ENCODE results near the gene HAPSTR1.

Gene HAPSTR1

DNA sequence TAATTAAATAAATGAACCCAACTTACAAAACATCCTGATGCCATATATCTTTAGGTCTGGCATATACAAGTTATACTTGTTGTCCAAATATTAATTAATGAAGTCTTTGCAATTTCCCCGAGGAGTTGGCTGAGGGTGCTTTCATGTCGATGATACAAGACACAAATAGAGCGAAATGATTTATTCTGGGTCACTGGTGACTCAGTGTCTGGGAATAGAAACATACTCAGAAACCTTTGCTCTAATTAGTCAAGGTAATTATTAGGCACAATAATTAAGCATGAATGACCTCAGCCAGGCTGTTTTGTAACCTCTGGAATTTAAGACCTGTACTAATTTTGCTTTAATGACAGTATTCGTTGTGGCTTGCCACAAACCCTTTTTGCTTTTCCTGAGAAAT is 37.0 kb upstream of the HAPSTR1 start:
- H3K9me3 ChIP-seq (ENCODE audit: control insufficient read depth in 1 of 2, low read length in 2 of 2): no peaks in the 10 kb centered on the region
- no peaks in the 10 kb centered on the region for H3K4me1 ChIP-seq (ENCODE audit: control insufficient read depth in 1 of 2, insufficient read depth in 2 of 2, low read length in 2 of 2)
- H3K4me3 ChIP-seq (ENCODE audit: low read depth in 1 of 2, low read length in 2 of 2): no peak overlapping the region
- H3K36me3 ChIP-seq (ENCODE audit: control insufficient read depth in 1 of 2, insufficient read depth in 2 of 2, low read length in 2 of 2): no peaks in the 10 kb centered on the region
- H3K27me3 ChIP-seq (ENCODE audit: low read depth, low read length): no peaks in the 10 kb centered on the region
- no peak overlapping the region for H3K27ac ChIP-seq (ENCODE audit: low read length)

DNA sequence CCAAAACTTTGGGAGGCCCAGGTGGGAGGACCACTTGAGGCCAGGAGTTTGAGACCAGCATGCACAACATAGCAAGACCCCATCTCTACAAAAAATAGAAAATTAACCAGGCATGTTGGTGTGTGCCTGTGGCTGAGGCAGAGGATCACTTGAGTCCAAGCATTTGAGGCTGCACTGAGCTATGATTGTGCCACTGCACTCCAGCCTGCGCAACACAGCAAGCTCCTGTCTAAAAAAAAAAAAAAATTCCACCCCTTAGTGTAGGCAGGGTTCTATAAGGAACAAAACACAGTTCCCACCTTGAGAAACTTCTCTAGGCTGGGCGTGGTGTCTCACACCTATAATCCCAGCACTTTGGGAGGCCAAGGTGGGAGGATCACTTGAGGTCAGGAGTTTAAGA is 36.3 kb upstream of the HAPSTR1 start:
- H3K36me3 ChIP-seq (ENCODE audit: control insufficient read depth in 1 of 2, insufficient read depth in 2 of 2, low read length in 2 of 2): no peaks in the 10 kb centered on the region
- no peaks in the 10 kb centered on the region for H3K27me3 ChIP-seq (ENCODE audit: low read depth, low read length)
- H3K9me3 ChIP-seq (ENCODE audit: control insufficient read depth in 1 of 2, low read length in 2 of 2): no peaks in the 10 kb centered on the region
- H3K27ac ChIP-seq (ENCODE audit: low read length): no peak overlapping the region
- H3K4me1 ChIP-seq (ENCODE audit: control insufficient read depth in 1 of 2, insufficient read depth in 2 of 2, low read length in 2 of 2): no peaks in the 10 kb centered on the region
- no peak overlapping the region for H3K4me3 ChIP-seq (ENCODE audit: low read depth in 1 of 2, low read length in 2 of 2)

DNA sequence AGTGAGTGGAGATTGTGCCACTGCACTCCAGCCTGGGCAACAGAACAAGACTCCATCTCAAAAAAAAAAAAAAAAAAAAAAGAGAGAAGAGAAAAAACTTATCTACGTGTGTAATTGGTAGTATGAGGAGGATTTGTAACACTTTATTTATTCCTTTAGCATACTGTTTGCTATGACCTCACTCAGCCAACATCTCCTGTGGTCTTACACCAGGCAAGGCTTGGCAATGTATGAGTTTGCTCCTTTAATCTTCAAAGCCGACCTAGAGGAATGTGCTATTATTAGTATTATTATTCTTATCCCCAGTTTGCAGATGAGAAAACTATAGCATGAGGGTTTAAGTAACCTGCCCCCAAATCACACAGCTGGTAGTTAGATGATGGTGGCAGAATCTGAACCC is 35.8 kb upstream of the HAPSTR1 start:
- no peaks in the 10 kb centered on the region for H3K36me3 ChIP-seq (ENCODE audit: control insufficient read depth in 1 of 2, insufficient read depth in 2 of 2, low read length in 2 of 2)
- no peaks in the 10 kb centered on the region for H3K4me1 ChIP-seq (ENCODE audit: control insufficient read depth in 1 of 2, insufficient read depth in 2 of 2, low read length in 2 of 2)
- H3K27me3 ChIP-seq (ENCODE audit: low read depth, low read length): no peaks in the 10 kb centered on the region
- no peak overlapping the region for H3K4me3 ChIP-seq (ENCODE audit: low read depth in 1 of 2, low read length in 2 of 2)
- no peaks in the 10 kb centered on the region for H3K9me3 ChIP-seq (ENCODE audit: control insufficient read depth in 1 of 2, low read length in 2 of 2)
- H3K27ac ChIP-seq (ENCODE audit: low read length): no peak overlapping the region

DNA sequence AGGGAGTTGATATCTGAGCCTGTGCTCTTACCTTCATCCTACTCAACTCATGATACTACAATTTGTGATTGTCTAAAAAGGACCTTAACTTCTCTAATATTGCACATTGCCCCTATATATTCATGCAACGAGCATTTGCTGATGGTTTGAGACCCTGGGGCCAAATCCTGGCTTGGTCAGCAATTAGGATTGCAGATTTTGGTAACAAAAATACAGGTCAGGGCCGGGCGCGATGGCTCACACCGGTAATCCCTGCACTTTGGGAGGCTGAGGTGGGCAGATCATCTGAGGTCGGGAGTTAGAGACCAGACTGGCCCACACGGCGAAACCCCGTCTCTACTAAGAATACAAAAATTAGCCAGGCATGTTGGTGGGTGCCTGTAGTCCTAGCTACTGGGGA is 35.4 kb upstream of the HAPSTR1 start:
- Histone ChIP-seq H3K36me3 (ENCODE audit: control insufficient read depth in 1 of 2, insufficient read depth in 2 of 2, low read length in 2 of 2) (no peaks in the 10 kb centered on the region), H3K9me3 (ENCODE audit: control insufficient read depth in 1 of 2, low read length in 2 of 2) (no peaks in the 10 kb centered on the region), H3K4me3 (ENCODE audit: low read depth in 1 of 2, low read length in 2 of 2) (no peak overlapping the region), H3K27ac (ENCODE audit: low read length) (no peak overlapping the region), H3K27me3 (ENCODE audit: low read depth, low read length) (no peaks in the 10 kb centered on the region), H3K4me1 (ENCODE audit: control insufficient read depth in 1 of 2, insufficient read depth in 2 of 2, low read length in 2 of 2) (no peaks in the 10 kb centered on the region)

DNA sequence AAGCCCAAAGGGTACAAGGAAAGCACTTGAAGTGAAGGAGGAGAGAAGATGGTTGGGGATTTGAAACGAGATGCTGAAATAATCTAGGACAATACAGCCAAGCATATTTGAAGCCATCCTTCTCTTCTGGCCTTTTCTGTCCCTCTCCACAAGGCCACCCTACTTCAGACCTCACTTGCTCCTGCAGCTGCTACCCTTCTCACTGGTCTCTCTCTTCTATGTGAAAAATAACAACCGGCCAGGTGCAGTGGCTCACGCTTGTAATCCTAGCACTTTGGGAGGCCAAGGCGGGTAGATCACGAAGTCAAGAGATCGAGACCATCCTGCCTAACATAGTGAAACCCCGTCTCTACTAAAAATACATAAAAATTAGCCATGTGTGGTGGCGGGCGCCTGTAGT is 33.2 kb upstream of the HAPSTR1 start:
- Histone ChIP-seq H3K4me1 (ENCODE audit: control insufficient read depth in 1 of 2, insufficient read depth in 2 of 2, low read length in 2 of 2) (no peaks in the 10 kb centered on the region), H3K4me3 (ENCODE audit: low read depth in 1 of 2, low read length in 2 of 2) (no peak overlapping the region), H3K9me3 (ENCODE audit: control insufficient read depth in 1 of 2, low read length in 2 of 2) (no peaks in the 10 kb centered on the region), H3K27ac (ENCODE audit: low read length) (no peak overlapping the region), H3K27me3 (ENCODE audit: low read depth, low read length) (no peaks in the 10 kb centered on the region), H3K36me3 (ENCODE audit: control insufficient read depth in 1 of 2, insufficient read depth in 2 of 2, low read length in 2 of 2) (no peaks in the 10 kb centered on the region)

DNA sequence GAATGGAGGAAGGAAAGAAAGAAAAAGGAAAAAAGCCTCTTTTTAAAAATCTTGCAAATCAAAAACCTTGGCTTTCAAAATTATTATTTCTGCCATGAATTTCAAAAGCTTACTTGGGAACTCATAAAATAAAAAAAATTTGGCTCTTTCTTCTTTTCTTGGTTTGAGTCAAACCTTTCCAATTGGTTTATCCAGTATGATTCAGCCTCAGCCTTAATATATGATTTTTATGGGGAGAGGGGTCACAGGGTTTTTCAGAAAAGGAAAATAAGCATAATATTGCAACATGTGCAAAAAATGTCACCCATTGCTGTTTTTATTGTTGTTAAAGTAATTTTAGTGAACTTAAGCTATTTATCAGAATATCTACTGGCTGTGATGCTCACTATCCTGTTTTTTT is 31.2 kb upstream of the HAPSTR1 start:
- H3K4me1 ChIP-seq (ENCODE audit: control insufficient read depth in 1 of 2, insufficient read depth in 2 of 2, low read length in 2 of 2): no peaks in the 10 kb centered on the region
- H3K27ac ChIP-seq (ENCODE audit: low read length): no peak overlapping the region
- H3K9me3 ChIP-seq (ENCODE audit: control insufficient read depth in 1 of 2, low read length in 2 of 2): no peaks in the 10 kb centered on the region
- H3K4me3 ChIP-seq (ENCODE audit: low read depth in 1 of 2, low read length in 2 of 2): no peak overlapping the region
- no peaks in the 10 kb centered on the region for H3K27me3 ChIP-seq (ENCODE audit: low read depth, low read length)
- no peaks in the 10 kb centered on the region for H3K36me3 ChIP-seq (ENCODE audit: control insufficient read depth in 1 of 2, insufficient read depth in 2 of 2, low read length in 2 of 2)

DNA sequence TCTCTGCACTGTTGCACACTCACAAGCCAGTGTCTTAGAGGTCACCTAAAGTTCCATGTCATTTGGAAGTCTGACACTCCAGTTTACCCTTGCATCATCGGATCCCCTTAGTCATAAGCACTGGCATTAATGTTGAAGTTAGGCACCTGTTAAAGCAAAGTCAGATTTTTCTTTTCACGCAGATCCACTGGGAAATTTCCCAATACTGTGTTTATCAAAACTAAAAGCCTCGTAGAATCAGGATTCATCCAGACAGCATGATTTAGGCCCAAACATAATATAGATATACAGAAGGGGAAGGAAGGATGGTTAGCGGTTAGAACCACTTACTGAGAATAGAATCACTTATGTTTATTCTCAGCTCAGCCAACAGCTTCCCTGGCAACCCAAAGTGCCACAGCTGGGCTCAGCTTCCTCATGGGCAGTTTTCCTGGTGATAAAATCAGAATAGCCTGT is 30.1 kb upstream of the HAPSTR1 start:
- Histone ChIP-seq H3K4me1 (ENCODE audit: control insufficient read depth in 1 of 2, insufficient read depth in 2 of 2, low read length in 2 of 2) (no peaks in the 10 kb centered on the region), H3K4me3 (ENCODE audit: low read depth in 1 of 2, low read length in 2 of 2) (no peak overlapping the region), H3K36me3 (ENCODE audit: control insufficient read depth in 1 of 2, insufficient read depth in 2 of 2, low read length in 2 of 2) (no peaks in the 10 kb centered on the region), H3K27ac (ENCODE audit: low read length) (no peak overlapping the region), H3K9me3 (ENCODE audit: control insufficient read depth in 1 of 2, low read length in 2 of 2) (no peaks in the 10 kb centered on the region), H3K27me3 (ENCODE audit: low read depth, low read length) (no peaks in the 10 kb centered on the region)

- Histone ChIP-seq H3K27ac (ENCODE audit: low read length) (no peak overlapping the region), H3K27me3 (ENCODE audit: low read depth, low read length) (no peaks in the 10 kb centered on the region), H3K4me3 (ENCODE audit: low read depth in 1 of 2, low read length in 2 of 2) (no peak overlapping the region), H3K36me3 (ENCODE audit: control insufficient read depth in 1 of 2, insufficient read depth in 2 of 2, low read length in 2 of 2) (no peaks in the 10 kb centered on the region), H3K4me1 (ENCODE audit: control insufficient read depth in 1 of 2, insufficient read depth in 2 of 2, low read length in 2 of 2) (no peaks in the 10 kb centered on the region), H3K9me3 (ENCODE audit: control insufficient read depth in 1 of 2, low read length in 2 of 2) (no peaks in the 10 kb centered on the region)
These were observed 29.1 kb upstream of the HAPSTR1 start for GRCh38 chr16:9062301-9062700.

- Histone ChIP-seq H3K4me3 (ENCODE audit: low read depth in 1 of 2, low read length in 2 of 2) (no peak overlapping the region), H3K36me3 (ENCODE audit: control insufficient read depth in 1 of 2, insufficient read depth in 2 of 2, low read length in 2 of 2) (no peaks in the 10 kb centered on the region), H3K27me3 (ENCODE audit: low read depth, low read length) (no peaks in the 10 kb centered on the region), H3K27ac (ENCODE audit: low read length) (no peak overlapping the region), H3K9me3 (ENCODE audit: control insufficient read depth in 1 of 2, low read length in 2 of 2) (no peaks in the 10 kb centered on the region), H3K4me1 (ENCODE audit: control insufficient read depth in 1 of 2, insufficient read depth in 2 of 2, low read length in 2 of 2) (no peaks in the 10 kb centered on the region)
These were observed 26.4 kb upstream of the HAPSTR1 start for GRCh38 chr16:9065077-9065476.

DNA sequence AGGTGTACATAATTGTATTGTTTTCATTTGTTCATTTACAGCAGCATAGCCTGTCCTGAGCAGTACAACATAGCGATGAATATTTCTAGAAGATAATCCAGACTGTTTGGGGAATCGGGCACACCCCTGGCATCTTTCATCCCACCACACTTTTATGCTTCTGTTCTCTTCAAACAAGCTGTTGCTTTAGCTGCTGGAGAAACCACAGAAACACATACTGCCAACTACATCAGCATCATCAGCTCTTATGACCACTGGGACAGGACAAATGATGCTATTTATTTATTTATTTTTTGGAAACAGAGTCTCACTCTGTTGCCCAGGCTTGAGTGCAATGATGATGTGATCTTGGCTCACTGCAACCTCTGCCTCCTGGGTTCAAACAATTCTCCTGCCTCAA is 22.6 kb upstream of the HAPSTR1 start:
- H3K27me3 ChIP-seq (ENCODE audit: low read depth, low read length): no peaks in the 10 kb centered on the region
- H3K27ac ChIP-seq (ENCODE audit: low read length): no peak overlapping the region
- no peaks in the 10 kb centered on the region for H3K4me1 ChIP-seq (ENCODE audit: control insufficient read depth in 1 of 2, insufficient read depth in 2 of 2, low read length in 2 of 2)
- H3K4me3 ChIP-seq (ENCODE audit: low read depth in 1 of 2, low read length in 2 of 2): no peak overlapping the region
- H3K36me3 ChIP-seq (ENCODE audit: control insufficient read depth in 1 of 2, insufficient read depth in 2 of 2, low read length in 2 of 2): no peaks in the 10 kb centered on the region
- H3K9me3 ChIP-seq (ENCODE audit: control insufficient read depth in 1 of 2, low read length in 2 of 2): no peaks in the 10 kb centered on the region

- no peaks in the 10 kb centered on the region for H3K9me3 ChIP-seq (ENCODE audit: control insufficient read depth in 1 of 2, low read length in 2 of 2)
- H3K4me3 ChIP-seq (ENCODE audit: low read depth in 1 of 2, low read length in 2 of 2): no peak overlapping the region
- H3K36me3 ChIP-seq (ENCODE audit: control insufficient read depth in 1 of 2, insufficient read depth in 2 of 2, low read length in 2 of 2): no peaks in the 10 kb centered on the region
- H3K27ac ChIP-seq (ENCODE audit: low read length): no peak overlapping the region
- H3K27me3 ChIP-seq (ENCODE audit: low read depth, low read length): no peaks in the 10 kb centered on the region
- no peaks in the 10 kb centered on the region for H3K4me1 ChIP-seq (ENCODE audit: control insufficient read depth in 1 of 2, insufficient read depth in 2 of 2, low read length in 2 of 2)
These were observed 21.2 kb upstream of the HAPSTR1 start for GRCh38 chr16:9070254-9070653.

DNA sequence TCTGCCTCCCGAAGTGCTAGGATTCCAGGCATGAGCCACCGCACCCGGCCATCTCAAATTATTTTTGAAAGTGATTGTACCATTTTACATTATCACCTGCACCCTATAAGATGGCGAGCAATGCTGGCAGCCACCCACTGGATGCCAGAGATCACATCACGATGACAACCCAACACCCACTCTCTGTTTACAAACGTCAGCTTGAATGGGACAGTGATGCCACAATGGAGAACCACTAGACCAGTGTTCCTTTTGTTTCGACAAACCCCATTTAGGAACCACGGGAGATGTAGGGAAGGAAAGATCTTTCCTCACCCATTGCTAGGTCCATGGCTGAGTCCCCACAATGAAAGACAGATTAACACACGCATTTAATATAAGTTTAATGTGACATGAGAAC is 20.1 kb upstream of the HAPSTR1 start:
- Histone ChIP-seq H3K27ac (ENCODE audit: low read length) (no peak overlapping the region), H3K4me3 (ENCODE audit: low read depth in 1 of 2, low read length in 2 of 2) (no peak overlapping the region), H3K27me3 (ENCODE audit: low read depth, low read length) (no peaks in the 10 kb centered on the region), H3K9me3 (ENCODE audit: control insufficient read depth in 1 of 2, low read length in 2 of 2) (no peaks in the 10 kb centered on the region), H3K4me1 (ENCODE audit: control insufficient read depth in 1 of 2, insufficient read depth in 2 of 2, low read length in 2 of 2) (no peaks in the 10 kb centered on the region), H3K36me3 (ENCODE audit: control insufficient read depth in 1 of 2, insufficient read depth in 2 of 2, low read length in 2 of 2) (no peaks in the 10 kb centered on the region)

Measured in muscle layer of duodenum (tissue), 2 donors.